Peyer's patch (tissue), 4 donors: ENCODE results near the gene SMURF2.

Experiments
- CTCF ChIP-seq, 6 experiments: fragments of 450-650 bp in 4 of 6; fragments of 200-600 bp in 2 of 6; sonication (generic) in 1 of 6; IDR thresholded peaks; one replicate each; pipeline ENCODE4 v1.5.1; 2017 to 2019; ENCODE audit warnings: antibody characterized with exemption in 6 of 6, mild to moderate bottlenecking in 3 of 6, moderate library complexity in 1 of 6
- POLR2A ChIP-seq, 2 donors: fragments of 450-650 bp; IDR thresholded peaks; one replicate each; pipeline ENCODE4 v1.5.1; 2017; ENCODE audit warnings: antibody characterized with exemption in 2 of 2, mild to moderate bottlenecking in 2 of 2, moderate library complexity in 2 of 2

GRCh38 chr17:64579917-64580316 lies 82.2 kb downstream of the SMURF2 start:
- no peak for TF ChIP-seq CTCF (IDR thresholded peaks at IDR 0.05)
- TF ChIP-seq POLR2A (IDR thresholded peaks at IDR 0.05) = no peak
